SU-DHL-6 (cell line): ENCODE measurements around the gene RBM20.
A peak's percentile ranks its signal among the peaks of the same experiment; 100 is the strongest.
"Not testable (repeated sequence)": the region's sequence is repeated elsewhere in the genome, so short reads cannot be mapped to it uniquely, and the experiment has no call there.

ENCODE experiments used
- H2AFZ ChIP-seq: fragments of 200-600 bp; sonication (generic); 2 replicates; pipeline ENCODE4 v1.6.1; 2014; ENCODE audit warnings: low read depth, mild to moderate bottlenecking, moderate library complexity, mixed read lengths, antibody characterized with exemption, low read length; ENCODE audit not compliant: severe bottlenecking
- H3F3A ChIP-seq: fragments of 200-600 bp; shearing (Covaris generic); 2 replicates; pipeline ENCODE4 v1.6.0; 2016; ENCODE audit warnings: antibody characterized with exemption, mild to moderate bottlenecking; ENCODE audit not compliant: insufficient read depth
- H3K27ac ChIP-seq: fragments of 200-600 bp; sonication (generic); 2 replicates; pipeline ENCODE4 v1.5.1; 2016; ENCODE audit warnings: low read depth, mild to moderate bottlenecking, low read length, moderate library complexity, mixed read lengths
- H3K27me3 ChIP-seq: fragments of 200-600 bp; sonication (generic), shearing (Covaris generic); 2 replicates; pipeline ENCODE4 v1.6.0; 2014; ENCODE audit warnings: mild to moderate bottlenecking, low read length
- H3K36me3 ChIP-seq: fragments of 200-600 bp; sonication (generic); 2 replicates; pipeline ENCODE4 v1.6.1; 2014; ENCODE audit warnings: mild to moderate bottlenecking, low read length, mixed read lengths
- H3K4me2 ChIP-seq: fragments of 300-600, 200-600 bp; shearing (Covaris generic), sonication (generic); 2 replicates; pipeline ENCODE4 v1.6.0; 2014; ENCODE audit warnings: low read length, low read depth, mild to moderate bottlenecking; ENCODE audit not compliant: poor library complexity, severe bottlenecking
- H3K4me3 ChIP-seq: fragments of 200-600 bp; sonication (generic); 2 replicates; pipeline ENCODE4 v1.5.1; 2014; ENCODE audit warnings: antibody characterized with exemption, low read length, mild to moderate bottlenecking, mixed read lengths; ENCODE audit not compliant: insufficient read depth, poor library complexity, severe bottlenecking
- H3K79me2 ChIP-seq: fragments of 200-600 bp; sonication (generic); 2 replicates; pipeline ENCODE4 v1.6.1; 2014; ENCODE audit warnings: mild to moderate bottlenecking, low read length, moderate library complexity; ENCODE audit not compliant: insufficient read depth
- H3K9ac ChIP-seq: fragments of 200-600 bp; sonication (generic); 2 replicates; pipeline ENCODE4 v1.7.0; 2014; ENCODE audit warnings: mild to moderate bottlenecking, low read length
- H3K9me2 ChIP-seq: fragments of 200-600 bp; sonication (generic); replicated peaks from 2 replicates; pipeline ENCODE4 v1.6.1; 2014; ENCODE audit warnings: low read length; ENCODE audit not compliant: insufficient read depth
- H3K9me3 ChIP-seq: fragments of 200-600 bp; sonication (generic); 2 replicates; pipeline ENCODE4 v1.6.1; 2014; ENCODE audit warnings: low read length, mixed read lengths; ENCODE audit not compliant: insufficient read depth
- H4K20me1 ChIP-seq: fragments of 200-600 bp; sonication (generic); 2 replicates; pipeline ENCODE4 v1.6.1; 2014; ENCODE audit warnings: low read depth, mild to moderate bottlenecking, antibody characterized with exemption, low read length, moderate library complexity, mixed read lengths
- CTCF ChIP-seq: fragments of 200-600 bp; sonication (generic); IDR thresholded peaks from one replicate; pipeline ENCODE4 v1.5.1; 2017; ENCODE audit warnings: antibody characterized with exemption, mild to moderate bottlenecking, low read length, moderate library complexity; ENCODE audit not compliant: insufficient read depth, poor library complexity, severe bottlenecking
- EZH2phosphoT487 ChIP-seq: fragments of 200-600 bp; sonication (generic), shearing (Covaris generic); conservative IDR thresholded peaks from 2 replicates; pipeline ENCODE4 v1.6.1; 2018; ENCODE audit warnings: mild to moderate bottlenecking, antibody characterized with exemption, low read length, moderate library complexity, mixed read lengths

The RBM20 gene

DNA sequence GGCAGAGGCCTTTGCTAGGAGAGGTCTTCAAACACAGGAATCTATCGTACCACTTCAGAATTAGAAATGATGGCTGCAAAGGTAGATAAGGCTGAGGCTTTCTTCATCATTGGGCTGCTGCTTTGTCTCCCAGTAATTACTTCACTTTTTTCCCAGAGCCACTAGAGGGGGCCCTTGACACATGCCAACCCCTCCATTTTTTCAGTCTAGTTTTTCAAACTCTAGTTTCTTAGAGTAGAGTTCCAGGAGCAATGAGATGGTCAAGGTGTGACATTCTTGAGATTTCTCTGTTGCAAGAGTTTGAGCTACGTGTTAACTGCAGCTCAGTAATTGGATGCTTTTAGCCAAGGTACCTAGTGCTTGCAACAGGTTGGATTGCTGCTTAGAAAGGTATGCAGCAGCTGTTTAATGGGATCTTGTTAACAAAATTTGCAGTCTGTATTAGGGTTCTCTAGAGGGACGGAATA, 33.8 kb upstream of the RBM20 start:
- Histone ChIP-seq H3K9me2 (no peaks in the 10 kb centered on the region), H3K9ac (no peak overlapping the region), H4K20me1 (no peaks in the 10 kb centered on the region), H3K4me3 (no peak overlapping the region), H3K4me2 (no peak overlapping the region), H3K79me2 (no peaks in the 10 kb centered on the region), H3K36me3 (peaks cover 8% of the 10 kb centered on the region), H3F3A (peaks cover 21% of the 10 kb centered on the region), H3K27ac (no peak overlapping the region), H3K27me3 (no peaks in the 10 kb centered on the region), H3K9me3 (no peaks in the 10 kb centered on the region), H2AFZ (no peak overlapping the region)
- TF ChIP-seq CTCF (peak; percentile 84), EZH2phosphoT487 (no peak)

DNA sequence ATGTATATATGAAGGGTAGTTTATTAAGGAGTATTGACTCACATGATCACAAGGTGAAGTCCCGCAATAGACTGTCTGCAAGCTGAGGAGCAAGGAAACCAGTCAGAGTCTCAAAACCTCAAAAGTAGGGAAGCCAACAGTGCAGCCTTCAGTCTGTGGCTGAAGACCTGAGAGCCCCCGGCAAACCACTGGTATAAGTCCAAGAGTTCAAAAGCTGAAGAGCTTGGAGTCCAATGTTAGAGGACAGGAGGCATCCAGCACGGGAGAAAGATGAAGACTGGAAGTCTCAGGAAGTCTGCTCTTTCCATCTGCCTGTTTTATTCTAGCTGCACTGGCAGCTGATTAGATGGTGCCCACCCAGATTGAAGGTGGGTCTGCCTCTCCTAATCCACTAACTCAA, 33.4 kb upstream of the RBM20 start:
- not testable (repeated sequence) for H3K36me3 ChIP-seq, H3K27me3 ChIP-seq, H2AFZ ChIP-seq, H3K4me2 ChIP-seq, H4K20me1 ChIP-seq, H3K9me3 ChIP-seq, H3K79me2 ChIP-seq, H3K9ac ChIP-seq, H3K27ac ChIP-seq, H3K4me3 ChIP-seq, H3K9me2 ChIP-seq
- H3F3A ChIP-seq, result peaks cover 17% of the 10 kb centered on the region; the same call in 1 of the 2 replicates

DNA sequence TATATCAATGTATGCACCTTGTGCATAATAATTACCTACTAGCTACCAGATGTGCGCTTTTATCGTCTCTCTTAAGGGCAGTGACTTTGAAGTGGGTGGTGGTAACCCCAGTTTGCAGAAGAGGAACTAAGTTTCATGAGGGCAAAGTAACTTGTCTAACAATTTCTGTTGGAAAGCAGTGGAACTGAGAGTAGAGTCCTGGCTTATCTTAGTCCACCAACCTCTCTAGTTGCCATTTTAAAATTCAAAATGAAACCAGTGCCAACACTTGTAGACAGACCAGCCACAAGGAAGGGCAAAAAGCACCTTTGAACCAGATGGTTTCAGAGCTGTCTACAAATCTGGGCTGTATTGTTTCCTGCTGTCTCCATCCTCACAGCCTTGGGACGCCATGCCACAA, 32.0 kb upstream of the RBM20 start:
- Histone ChIP-seq H3K27me3 (no peaks in the 10 kb centered on the region), H3K4me3 (no peak overlapping the region), H3K9me2 (no peaks in the 10 kb centered on the region), H2AFZ (no peak overlapping the region), H3K9ac (peak overlapping the region; percentile 4; the same call in 1 of the 2 replicates), H3F3A (peaks cover 11% of the 10 kb centered on the region; the same call in 1 of the 2 replicates), H3K36me3 (no peaks in the 10 kb centered on the region), H3K27ac (peak overlapping the region; percentile 42), H4K20me1 (no peaks in the 10 kb centered on the region), H3K9me3 (no peaks in the 10 kb centered on the region), H3K4me2 (peak overlapping the region; percentile 44), H3K79me2 (no peaks in the 10 kb centered on the region)
- TF ChIP-seq EZH2phosphoT487 (no peak), CTCF (no peak)

- Histone ChIP-seq H3K36me3 (no peaks in the 10 kb centered on the region), H4K20me1 (no peaks in the 10 kb centered on the region), H3K9ac (peak overlapping the region; percentile 4; the same call in 1 of the 2 replicates), H3F3A (peaks cover 9% of the 10 kb centered on the region; the same call in 1 of the 2 replicates), H3K79me2 (no peaks in the 10 kb centered on the region), H2AFZ (no peak overlapping the region), H3K27me3 (no peaks in the 10 kb centered on the region), H3K9me2 (no peaks in the 10 kb centered on the region), H3K4me3 (no peak overlapping the region), H3K9me3 (no peaks in the 10 kb centered on the region), H3K4me2 (peak overlapping the region; percentile 44), H3K27ac (peak overlapping the region; percentile 42)
- TF ChIP-seq EZH2phosphoT487, result no peak
- TF ChIP-seq CTCF, result no peak
These were observed 31.5 kb upstream of the RBM20 start for GRCh38 chr10:110612629-110613028.
